Measurements from ENCODE around the gene PARVB. TPM values are rescaled to one million over a fixed set of nuclear protein-coding genes. Genes with fewer than 3 reads are reported as not detected.

PARVB gene
- total RNA-seq, 4 donors from 2014 or later: 6.6 to 144 (median 30.1) TPM

DNA sequence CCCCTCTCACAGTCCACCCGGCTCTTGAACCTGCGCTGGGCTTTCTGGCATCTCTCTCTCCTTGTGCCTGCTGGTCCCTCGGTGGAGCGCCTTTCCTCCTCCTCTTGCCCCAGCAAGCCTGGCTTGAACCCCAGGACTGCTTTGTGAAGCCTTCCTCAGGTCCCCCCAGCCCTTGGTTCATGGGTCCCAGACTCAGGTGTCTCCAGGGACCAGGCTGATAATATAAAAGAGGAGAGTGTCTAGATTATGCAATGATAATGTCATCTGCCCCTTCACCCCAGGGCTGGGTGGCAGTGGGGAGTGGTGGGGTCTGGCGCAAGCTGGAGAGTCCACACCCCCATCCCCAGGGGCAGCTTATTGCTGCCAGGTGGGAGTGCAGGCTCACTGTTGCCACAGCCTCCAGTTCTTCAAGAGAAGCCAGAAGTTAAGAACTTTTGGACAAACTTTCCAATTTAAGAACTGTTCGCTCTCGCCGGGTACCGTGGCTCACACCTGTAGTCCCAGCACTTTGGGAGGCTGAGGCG is 120.0 kb downstream of the PARVB start:
- peak overlapping the region in 3 of 4 donors; percentile 49 to 63 (median 59) for H3K27ac ChIP-seq
- TF ChIP-seq POLR2AphosphoS5 (IDR thresholded peaks at IDR 0.05) (no peak), POLR2A (IDR thresholded peaks at IDR 0.05) (no peak), EP300 (IDR thresholded peaks at IDR 0.05; ENCODE audit: low read depth) (no peak)
- TF ChIP-seq, protein P1, sequence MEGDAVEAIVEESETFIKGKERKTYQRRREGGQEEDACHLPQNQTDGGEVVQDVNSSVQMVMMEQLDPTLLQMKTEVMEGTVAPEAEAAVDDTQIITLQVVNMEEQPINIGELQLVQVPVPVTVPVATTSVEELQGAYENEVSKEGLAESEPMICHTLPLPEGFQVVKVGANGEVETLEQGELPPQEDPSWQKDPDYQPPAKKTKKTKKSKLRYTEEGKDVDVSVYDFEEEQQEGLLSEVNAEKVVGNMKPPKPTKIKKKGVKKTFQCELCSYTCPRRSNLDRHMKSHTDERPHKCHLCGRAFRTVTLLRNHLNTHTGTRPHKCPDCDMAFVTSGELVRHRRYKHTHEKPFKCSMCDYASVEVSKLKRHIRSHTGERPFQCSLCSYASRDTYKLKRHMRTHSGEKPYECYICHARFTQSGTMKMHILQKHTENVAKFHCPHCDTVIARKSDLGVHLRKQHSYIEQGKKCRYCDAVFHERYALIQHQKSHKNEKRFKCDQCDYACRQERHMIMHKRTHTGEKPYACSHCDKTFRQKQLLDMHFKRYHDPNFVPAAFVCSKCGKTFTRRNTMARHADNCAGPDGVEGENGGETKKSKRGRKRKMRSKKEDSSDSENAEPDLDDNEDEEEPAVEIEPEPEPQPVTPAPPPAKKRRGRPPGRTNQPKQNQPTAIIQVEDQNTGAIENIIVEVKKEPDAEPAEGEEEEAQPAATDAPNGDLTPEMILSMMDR (IDR thresholded peaks at IDR 0.05): no peak
- no peak overlapping the region for H3K4me3 ChIP-seq
- in situ Hi-C loops (cut with MboI; ENCODE audit: low pct_ligation_motif_present in 1 of 4, low pct_unique_long_range_greater_than_20kb in 1 of 4, low sequenced_read_pairs in 3 of 4) (no loop called here), intact Hi-C loops (cut with DNase I; ENCODE audit: low total_unique reads) (no loop called here)
- DNase-seq: no peak
- no peaks in the 10 kb centered on the region for H3K27me3 ChIP-seq
- H3K36me3 ChIP-seq: no peaks in the 10 kb centered on the region
- H3K4me1 ChIP-seq: peaks cover 0 to 24% (median 4%) of the 10 kb centered on the region in 4 donors
- WGBS, 2 donors (ENCODE audit: low coverage in 1 of 2): 81 to 85% methylated on average over 6 to 10 of the region's 10 CpGs
- H3K9me3 ChIP-seq: no peaks in the 10 kb centered on the region

DNA sequence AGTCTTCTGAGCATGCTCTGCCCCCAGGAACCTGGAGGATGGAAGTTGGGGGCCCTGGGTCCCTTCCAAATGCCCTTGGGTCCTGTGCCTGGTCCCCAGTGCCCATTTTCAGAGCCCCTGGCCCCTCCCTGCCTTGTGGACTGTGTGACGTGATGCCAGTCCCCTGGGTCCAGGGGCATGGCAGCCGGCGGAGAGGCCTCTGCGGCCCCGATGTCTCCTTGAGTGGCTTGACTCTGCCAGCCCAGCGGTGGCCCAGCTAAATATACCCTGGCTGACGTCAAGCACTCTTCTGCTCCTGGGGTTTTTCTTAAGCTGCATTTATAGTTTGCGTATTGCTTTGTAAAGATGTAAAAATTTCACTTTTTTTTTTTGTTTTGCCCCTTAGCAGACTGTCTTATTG is 121.4 kb downstream of the PARVB start:
- Histone ChIP-seq H3K4me1 (peaks cover 0 to 24% (median 4%) of the 10 kb centered on the region in 4 donors), H3K9me3 (no peaks in the 10 kb centered on the region), H3K36me3 (no peaks in the 10 kb centered on the region), H3K4me3 (no peak overlapping the region), H3K27ac (peak overlapping the region in 3 of 4 donors; percentile 43 to 63 (median 47)), H3K27me3 (no peaks in the 10 kb centered on the region)
- 73 to 80% methylated on average over 1 to 8 of the region's 8 CpGs for WGBS, 2 donors (ENCODE audit: low coverage in 1 of 2)
- in situ Hi-C loops (cut with MboI; ENCODE audit: low pct_ligation_motif_present in 1 of 4, low pct_unique_long_range_greater_than_20kb in 1 of 4, low sequenced_read_pairs in 3 of 4) (no loop called here), intact Hi-C loops (cut with DNase I; ENCODE audit: low total_unique reads) (no loop called here)
- TF ChIP-seq EP300 (IDR thresholded peaks at IDR 0.05; ENCODE audit: low read depth) (no peak), POLR2AphosphoS5 (IDR thresholded peaks at IDR 0.05) (no peak), POLR2A (IDR thresholded peaks at IDR 0.05) (no peak)
- TF ChIP-seq, protein P1 (IDR thresholded peaks at IDR 0.05): no peak
- DNase-seq: no peak

DNA sequence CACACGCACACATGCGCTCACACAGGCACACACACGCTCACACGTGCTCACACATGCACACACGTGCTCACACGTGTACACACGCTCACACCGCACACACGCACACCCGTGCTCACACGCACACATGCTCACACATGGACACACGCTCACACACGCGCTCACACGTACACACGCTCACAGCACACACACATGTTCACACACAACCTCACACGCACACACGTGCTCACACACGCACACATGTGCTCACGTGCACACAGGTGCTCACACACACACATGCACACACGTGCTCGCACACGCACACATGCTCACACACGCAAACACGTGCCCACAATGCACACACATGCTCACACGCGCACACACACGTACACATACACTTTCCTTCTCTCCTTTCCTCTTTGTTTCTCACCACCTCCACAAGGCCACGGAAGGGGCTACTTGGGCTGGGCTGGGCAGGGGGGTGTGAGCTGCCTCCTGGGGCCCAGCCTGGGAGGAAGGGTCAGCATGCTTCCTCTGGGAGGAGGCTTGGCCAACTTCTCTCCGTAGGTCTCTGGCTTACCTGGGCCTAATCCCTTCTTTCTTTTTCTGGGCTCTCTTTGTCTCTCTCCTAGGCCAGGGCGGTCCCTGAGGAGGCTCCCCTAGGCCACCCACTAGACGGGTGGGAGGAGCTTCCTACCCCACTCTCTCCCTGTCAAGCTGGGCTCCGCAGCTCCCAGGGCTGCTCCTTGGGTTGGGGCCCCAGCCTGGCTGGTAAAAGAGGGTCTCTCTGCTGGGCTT is 122.2 kb downstream of the PARVB start:
- no peak for DNase-seq
- Histone ChIP-seq H3K27me3 (no peaks in the 10 kb centered on the region), H3K36me3 (no peaks in the 10 kb centered on the region), H3K9me3 (no peaks in the 10 kb centered on the region), H3K4me3 (no peak overlapping the region), H3K27ac (peak overlapping the region in 1 of 4 donors; percentile 63), H3K4me1 (peaks cover 0 to 24% (median 4%) of the 10 kb centered on the region in 4 donors)
- TF ChIP-seq, protein P1 (IDR thresholded peaks at IDR 0.05): no peak
- no peak for TF ChIP-seq POLR2AphosphoS5 (IDR thresholded peaks at IDR 0.05)
- no peak for TF ChIP-seq EP300 (IDR thresholded peaks at IDR 0.05; ENCODE audit: low read depth)
- TF ChIP-seq POLR2A (IDR thresholded peaks at IDR 0.05): no peak
- 82 to 96% methylated on average over 10 to 33 of the region's 33 CpGs for WGBS, 2 donors (ENCODE audit: low coverage in 1 of 2)
- in situ Hi-C loops (cut with MboI; ENCODE audit: low pct_ligation_motif_present in 1 of 4, low pct_unique_long_range_greater_than_20kb in 1 of 4, low sequenced_read_pairs in 3 of 4) (no loop called here), intact Hi-C loops (cut with DNase I; ENCODE audit: low total_unique reads) (no loop called here)

DNA sequence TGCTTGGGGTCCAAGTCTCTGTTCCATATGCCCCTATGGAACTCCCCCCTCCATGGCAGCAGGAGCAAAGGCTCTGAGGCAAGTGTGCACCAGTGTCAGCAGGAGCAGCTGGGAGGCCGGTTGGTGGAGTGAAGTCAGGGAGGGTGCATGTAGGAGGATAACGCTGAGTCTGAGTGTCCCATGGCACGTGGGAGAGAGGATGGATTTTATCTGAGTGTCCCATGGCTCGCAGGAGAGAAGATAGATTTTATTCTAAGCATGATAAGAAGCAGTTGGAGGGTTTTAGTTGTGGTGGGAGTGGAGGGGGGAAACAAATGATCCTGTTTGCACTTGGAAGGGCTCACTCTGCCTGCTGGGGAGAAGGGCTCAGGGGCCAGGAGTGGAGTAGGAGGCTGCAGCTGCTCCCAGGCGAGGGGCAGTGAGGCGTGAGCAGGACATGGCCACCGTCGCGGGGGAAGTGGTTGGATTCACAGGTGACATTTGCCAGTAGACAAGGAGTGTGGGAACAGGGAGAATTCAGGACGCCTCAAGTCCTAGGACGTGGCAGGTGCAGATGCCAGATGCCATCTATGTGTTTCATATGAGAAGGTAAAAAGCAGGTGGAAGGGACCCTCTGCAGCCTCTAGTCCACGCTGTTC is 123.0 kb downstream of the PARVB start:
- intact Hi-C loops (cut with DNase I; ENCODE audit: low total_unique reads): no loop called here

More for the DNA sequence above, 123.0 kb downstream of the PARVB start:
- in situ Hi-C loops (cut with MboI; ENCODE audit: low pct_ligation_motif_present in 1 of 4, low pct_unique_long_range_greater_than_20kb in 1 of 4, low sequenced_read_pairs in 3 of 4): no loop called here
- no peaks in the 10 kb centered on the region for H3K27me3 ChIP-seq
- DNase-seq: no peak
- no peak for TF ChIP-seq POLR2A (IDR thresholded peaks at IDR 0.05)
- TF ChIP-seq, protein P1 (IDR thresholded peaks at IDR 0.05): no peak
- no peak for TF ChIP-seq EP300 (IDR thresholded peaks at IDR 0.05; ENCODE audit: low read depth)
- no peak for TF ChIP-seq POLR2AphosphoS5 (IDR thresholded peaks at IDR 0.05)
- H3K4me3 ChIP-seq: no peak overlapping the region
- 76 to 78% methylated on average over 7 to 12 of the region's 12 CpGs for WGBS, 2 donors (ENCODE audit: low coverage in 1 of 2)
- H3K9me3 ChIP-seq: no peaks in the 10 kb centered on the region
- no peaks in the 10 kb centered on the region for H3K36me3 ChIP-seq
- peak overlapping the region in 3 of 4 donors; percentile 40 to 61 (median 56) for H3K27ac ChIP-seq
- peaks cover 0 to 24% (median 4%) of the 10 kb centered on the region in 4 donors for H3K4me1 ChIP-seq
